ENCODE results near the gene WDR76. TPM values are rescaled to one million over a fixed set of nuclear protein-coding genes. Genes with fewer than 3 reads are reported as not detected.

The WDR76 gene
- total RNA-seq, 4 donors from 2014 or later = 1.6 to 6.6 (median 4.8) TPM

GRCh38 chr15:43883571-43883970 is 56.8 kb downstream of the WDR76 start:
- no peak for TF ChIP-seq POLR2A (IDR thresholded peaks at IDR 0.05)
- intact Hi-C loops (cut with DNase I) = no loop called here
- no peak overlapping the region for H3K4me3 ChIP-seq (replicated peaks in 1 of 3)
- H3K27ac ChIP-seq = no peak overlapping the region
- no peaks in the 10 kb centered on the region for H3K27me3 ChIP-seq
- no peaks in the 10 kb centered on the region for H3K9me3 ChIP-seq
- 97 to 100% methylated on average over 3 of the region's 3 CpGs for WGBS, 2 donors
- no peak for DNase-seq
- H3K4me1 ChIP-seq = no peaks in the 10 kb centered on the region
- H3K36me3 ChIP-seq = no peaks in the 10 kb centered on the region

GRCh38 chr15:43886558-43886957 is 59.8 kb downstream of the WDR76 start:
- TF ChIP-seq POLR2A (IDR thresholded peaks at IDR 0.05) (no peak), CTCF (IDR thresholded peaks at IDR 0.05) (no peak)
- no peak overlapping the region for H3K4me3 ChIP-seq (replicated peaks in 1 of 3)
- H3K27ac ChIP-seq = no peak overlapping the region
- no peaks in the 10 kb centered on the region for H3K4me1 ChIP-seq
- no peaks in the 10 kb centered on the region for H3K36me3 ChIP-seq
- 78 to 86% methylated on average over 2 to 4 of the region's 4 CpGs for WGBS, 2 donors
- no peaks in the 10 kb centered on the region for H3K9me3 ChIP-seq
- intact Hi-C loops (cut with DNase I) = no loop called here
- DNase-seq = no peak
- no peaks in the 10 kb centered on the region for H3K27me3 ChIP-seq

- Histone ChIP-seq H3K4me1 (no peaks in the 10 kb centered on the region), H3K4me3 (replicated peaks in 1 of 3) (no peak overlapping the region), H3K27me3 (no peaks in the 10 kb centered on the region), H3K36me3 (no peaks in the 10 kb centered on the region), H3K9me3 (no peaks in the 10 kb centered on the region), H3K27ac (no peak overlapping the region)
- TF ChIP-seq CTCF (IDR thresholded peaks at IDR 0.05) (no peak), POLR2A (IDR thresholded peaks at IDR 0.05) (no peak)
- intact Hi-C loops (cut with DNase I) = no loop called here
- 86 to 90% methylated on average over 5 of the region's 5 CpGs for WGBS, 2 donors
- no peak for DNase-seq
These were observed 61.1 kb downstream of the WDR76 start for GRCh38 chr15:43887901-43888300.

- Histone ChIP-seq H3K36me3 (no peaks in the 10 kb centered on the region), H3K27ac (no peak overlapping the region), H3K4me3 (replicated peaks in 1 of 3) (no peak overlapping the region), H3K9me3 (no peaks in the 10 kb centered on the region), H3K4me1 (no peaks in the 10 kb centered on the region), H3K27me3 (no peaks in the 10 kb centered on the region)
- no peak for DNase-seq
- 97 to 98% methylated on average over 3 of the region's 3 CpGs for WGBS, 2 donors
- intact Hi-C loops (cut with DNase I) = no loop called here
- TF ChIP-seq CTCF (IDR thresholded peaks at IDR 0.05) = no peak
- no peak for TF ChIP-seq POLR2A (IDR thresholded peaks at IDR 0.05)
These were observed 62.2 kb downstream of the WDR76 start for GRCh38 chr15:43889042-43889441.

- no peaks in the 10 kb centered on the region for H3K36me3 ChIP-seq
- H3K4me1 ChIP-seq = no peaks in the 10 kb centered on the region
- H3K27me3 ChIP-seq = no peaks in the 10 kb centered on the region
- no peak overlapping the region for H3K4me3 ChIP-seq (replicated peaks in 1 of 3)
- DNase-seq = no peak
- H3K27ac ChIP-seq = no peak overlapping the region
- H3K9me3 ChIP-seq = no peaks in the 10 kb centered on the region
- intact Hi-C loops (cut with DNase I) = no loop called here
- no peak for TF ChIP-seq CTCF (IDR thresholded peaks at IDR 0.05)
- no peak for TF ChIP-seq POLR2A (IDR thresholded peaks at IDR 0.05)
- 56 to 71% methylated on average over 1 of the region's 1 CpG for WGBS, 2 donors
These were observed 67.2 kb downstream of the WDR76 start for GRCh38 chr15:43893956-43894355.

GRCh38 chr15:43895586-43895985 is 68.8 kb downstream of the WDR76 start:
- no peaks in the 10 kb centered on the region for H3K4me1 ChIP-seq
- H3K27me3 ChIP-seq = no peaks in the 10 kb centered on the region
- DNase-seq = no peak
- no peaks in the 10 kb centered on the region for H3K36me3 ChIP-seq
- 69 to 72% methylated on average over 5 of the region's 5 CpGs for WGBS, 2 donors
- H3K9me3 ChIP-seq = no peaks in the 10 kb centered on the region
- TF ChIP-seq CTCF (IDR thresholded peaks at IDR 0.05) = no peak
- TF ChIP-seq POLR2A (IDR thresholded peaks at IDR 0.05) = no peak
- no peak overlapping the region for H3K27ac ChIP-seq
- intact Hi-C loops (cut with DNase I) = no loop called here
- H3K4me3 ChIP-seq (replicated peaks in 1 of 3) = no peak overlapping the region

All from thyroid gland (tissue), 4 donors.